Effector CD8-positive, alpha-beta T cell (primary cell): ENCODE data around the gene RASSF5.
A peak's percentile ranks its signal among the peaks of the same experiment; 100 is the strongest.
"Not testable (repeated sequence)": the region's sequence is repeated elsewhere in the genome, so short reads cannot be mapped to it uniquely, and the experiment has no call there.

Experiments used
- DNase-seq: peaks from one replicate; lab custom pipeline; 2025; lab: John Stamatoyannopoulos, UW

Gene RASSF5

DNA sequence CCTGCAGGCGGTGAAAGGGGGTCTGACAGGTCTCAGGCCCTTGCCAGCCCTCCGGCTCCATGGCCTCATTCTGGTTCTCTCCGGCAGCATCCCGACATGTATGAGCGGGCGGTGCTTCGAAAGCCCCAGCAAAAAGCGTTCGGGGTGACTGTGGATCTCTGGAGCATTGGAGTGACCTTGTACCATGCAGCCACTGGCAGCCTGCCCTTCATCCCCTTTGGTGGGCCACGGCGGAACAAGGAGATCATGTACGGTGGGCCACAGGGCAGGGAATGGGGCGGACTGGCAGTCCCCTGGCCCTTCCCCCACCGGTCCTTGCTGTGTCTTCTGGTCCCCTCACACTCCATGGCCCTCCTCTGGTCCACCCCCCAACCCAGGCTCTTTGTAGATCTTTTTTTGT, 30.7 kb upstream of the RASSF5 start:
- no peak for DNase-seq

DNA sequence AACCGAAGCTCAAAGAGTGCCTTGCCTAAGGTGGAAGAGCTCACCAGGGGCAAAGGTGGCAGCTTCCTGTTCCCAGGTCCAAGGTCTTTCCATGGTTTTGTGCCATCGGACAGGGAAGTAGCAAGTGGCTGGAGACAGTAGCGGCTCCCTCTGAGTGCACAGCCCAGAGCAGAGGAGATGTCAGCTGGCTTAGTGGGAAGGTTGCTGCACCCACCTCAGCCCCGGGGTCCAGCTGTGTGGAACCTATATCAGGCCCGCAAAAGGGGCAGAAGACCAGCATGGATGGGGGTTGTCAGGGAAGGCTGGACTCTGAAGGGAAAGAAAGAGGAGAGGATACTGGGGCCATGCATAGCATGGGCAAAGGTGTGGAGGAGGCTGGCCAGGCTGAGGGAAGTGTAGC, 30.2 kb upstream of the RASSF5 start:
- no peak for DNase-seq

GRCh38 chr1:206477581-206478380, 29.6 kb upstream of the RASSF5 start:
- DNase-seq, result no peak

DNA sequence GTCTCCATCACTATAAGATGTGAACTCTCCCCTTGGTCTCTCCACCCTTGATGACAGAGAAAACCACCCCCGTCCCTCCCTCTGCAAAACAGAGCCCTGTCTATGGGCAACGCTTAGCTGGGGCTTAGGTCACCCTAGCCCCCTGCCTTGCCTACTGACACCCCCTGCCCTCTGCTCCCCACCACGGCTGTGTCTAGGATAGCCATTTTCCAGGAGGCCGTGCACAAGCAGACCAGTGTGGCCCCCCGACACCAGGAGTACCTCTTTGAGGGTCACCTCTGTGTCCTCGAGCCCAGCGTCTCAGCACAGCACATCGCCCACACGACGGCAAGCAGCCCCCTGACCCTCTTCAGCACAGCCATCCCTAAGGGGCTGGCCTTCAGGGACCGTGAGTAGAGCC, 28.6 kb upstream of the RASSF5 start:
- no peak for DNase-seq

- DNase-seq, result peak; percentile 57
Measured at GRCh38 chr1:206479183-206480125, 27.9 kb upstream of the RASSF5 start.

DNA sequence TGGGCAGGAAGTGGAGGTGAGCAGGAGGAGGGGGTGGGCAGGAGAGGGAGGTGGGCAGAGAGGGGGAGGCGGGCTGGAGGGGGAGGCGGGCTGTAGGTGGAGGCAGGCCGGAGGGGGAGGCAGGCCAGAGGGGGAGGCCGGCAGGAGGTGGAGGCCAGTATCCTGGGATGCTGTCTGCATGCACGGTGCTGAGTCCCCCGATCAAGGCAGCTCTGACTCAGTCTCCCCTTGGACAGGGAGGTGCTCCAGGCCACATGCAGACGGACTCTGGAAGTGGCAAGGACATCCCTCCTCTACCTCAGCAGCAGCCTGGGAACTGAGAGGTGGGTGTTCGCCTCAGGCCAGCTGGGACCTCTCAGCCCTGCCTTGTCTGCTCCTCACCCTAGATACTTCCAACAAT, 27.1 kb upstream of the RASSF5 start:
- no peak for DNase-seq

DNA sequence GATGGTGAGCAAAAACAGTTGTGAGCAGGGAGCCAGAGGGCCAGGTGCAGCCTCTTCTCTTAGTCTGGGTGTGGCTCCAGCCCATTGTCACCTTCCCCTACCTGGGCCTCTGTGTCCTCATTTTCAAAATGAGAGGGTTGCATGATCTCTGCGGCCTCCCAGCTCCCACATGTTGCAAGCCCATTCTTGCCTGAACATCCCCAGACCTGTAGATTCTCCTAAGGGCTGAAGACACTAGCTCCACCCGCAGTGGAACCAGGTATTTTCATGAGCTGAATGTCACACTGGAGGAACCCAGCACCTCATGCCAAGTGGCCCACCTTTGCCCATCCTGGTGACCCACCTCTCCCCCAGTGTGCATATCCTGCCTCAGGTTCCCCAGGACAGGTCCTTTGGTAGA, 24.7 kb upstream of the RASSF5 start:
- DNase-seq, result no peak

- DNase-seq, result not testable (repeated sequence)
Measured at GRCh38 chr1:206483864-206484263, 23.5 kb upstream of the RASSF5 start.

- no peak for DNase-seq
Measured at GRCh38 chr1:206484901-206485300, 22.4 kb upstream of the RASSF5 start.

- no peak for DNase-seq
Measured at GRCh38 chr1:206486995-206487788, 20.1 kb upstream of the RASSF5 start.

DNA sequence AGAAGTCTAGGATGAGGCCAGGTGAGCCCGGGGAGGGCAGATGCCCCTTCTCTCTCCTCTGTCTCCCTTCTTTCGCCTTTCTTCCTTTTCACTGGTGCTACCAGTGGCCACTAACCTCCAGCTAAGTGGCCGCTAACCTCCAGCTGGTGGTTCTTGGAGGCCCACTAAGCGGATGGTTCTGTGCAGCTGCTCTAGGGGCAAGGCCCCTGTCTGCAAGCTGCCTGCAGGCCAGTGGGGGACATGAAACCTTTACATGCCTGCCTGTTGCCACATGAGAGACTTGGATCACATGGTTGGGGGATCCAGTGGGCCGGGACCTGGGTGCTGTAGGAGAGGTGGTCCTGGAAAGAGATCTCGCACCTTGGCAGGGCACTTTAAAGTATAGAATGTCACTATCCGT, 19.4 kb upstream of the RASSF5 start:
- no peak for DNase-seq

DNA sequence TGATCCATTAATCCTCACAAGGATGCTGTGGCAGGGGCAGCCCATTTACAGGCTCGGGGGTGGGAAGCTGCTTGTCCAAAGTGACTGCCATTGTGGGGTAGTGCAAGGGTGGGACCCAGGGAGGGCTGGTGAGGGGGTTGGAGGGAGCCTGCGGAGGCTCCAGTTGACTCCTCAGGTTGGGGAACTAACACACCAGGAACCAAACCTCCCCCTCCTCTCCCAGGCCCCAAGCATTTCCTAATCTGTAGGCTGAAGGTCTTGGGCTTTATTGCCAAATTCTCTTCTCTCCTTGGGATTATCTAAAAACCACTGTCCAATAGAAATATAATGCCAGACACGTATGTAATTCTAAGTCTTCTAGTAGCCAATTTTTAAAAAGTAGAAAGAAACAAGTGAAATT, 18.9 kb upstream of the RASSF5 start:
- DNase-seq, result no peak

DNA sequence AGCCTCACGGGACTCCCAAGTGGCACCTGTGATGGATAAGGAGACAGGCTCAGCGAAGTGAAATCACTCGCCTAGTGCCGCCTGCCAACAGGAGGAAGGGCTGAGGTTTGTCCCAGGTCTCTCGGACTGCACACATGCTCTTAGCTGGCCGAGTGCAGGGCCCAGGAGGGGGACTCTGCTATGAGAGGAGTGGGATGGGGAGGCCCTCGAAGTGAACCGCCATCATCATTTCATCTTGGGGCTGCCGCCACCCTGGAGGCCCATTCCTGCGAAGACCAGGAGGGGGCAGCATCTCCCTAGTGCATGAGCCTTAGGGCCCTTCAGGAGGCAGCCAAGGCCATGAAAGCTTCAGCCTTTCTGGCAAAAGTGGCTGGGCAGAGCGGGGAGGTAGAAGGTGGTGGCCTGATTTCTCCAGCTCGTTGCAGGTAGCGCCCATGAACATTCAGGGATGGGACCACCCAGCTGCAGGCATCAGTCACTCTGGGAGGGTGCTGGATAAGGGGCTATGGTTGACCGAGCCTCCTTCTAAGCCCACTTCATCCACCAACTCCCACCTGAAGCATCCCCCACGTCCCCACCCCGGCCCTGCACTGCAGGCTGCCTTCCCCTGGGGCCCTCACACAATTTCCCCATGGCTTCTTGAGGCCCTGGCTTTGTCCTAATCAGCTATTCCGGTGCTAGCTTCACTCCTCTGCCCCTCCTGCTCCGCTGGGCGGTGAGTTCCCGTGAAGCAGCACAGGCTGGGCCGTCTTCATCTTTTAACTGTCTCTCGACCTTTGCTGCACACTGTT, 17.2 kb upstream of the RASSF5 start:
- peak; percentile 37 for DNase-seq

DNA sequence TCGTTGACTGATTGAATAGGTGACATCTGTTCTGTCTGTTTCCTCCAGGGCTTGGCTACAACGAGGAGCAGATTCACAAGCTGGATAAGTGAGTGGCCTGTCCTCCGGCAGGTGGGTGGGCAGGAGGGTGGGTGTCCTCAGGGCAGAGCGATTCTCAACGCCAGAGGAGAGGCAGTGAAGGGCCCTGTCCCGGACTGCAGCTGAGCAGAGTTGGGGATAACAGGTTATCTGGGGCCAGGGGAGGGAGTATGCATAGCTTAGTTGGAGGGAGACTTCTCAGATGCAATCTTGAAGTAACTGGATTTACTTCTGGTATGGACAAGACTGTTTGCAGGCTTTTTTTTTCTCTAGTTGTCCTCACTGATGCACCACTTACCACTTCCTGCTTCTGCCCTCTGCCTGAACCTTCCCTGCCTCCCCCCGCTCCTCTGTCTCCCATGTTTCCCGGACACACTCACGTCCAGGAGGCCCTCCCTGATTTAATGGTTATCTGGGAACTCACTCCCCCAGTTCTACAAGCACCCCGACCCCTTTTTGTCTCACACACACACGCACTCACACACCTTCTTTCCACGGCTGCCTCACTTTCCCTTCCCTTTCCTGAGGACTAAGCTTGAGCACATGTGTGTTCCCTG, 16.4 kb upstream of the RASSF5 start:
- DNase-seq, result no peak

- no peak for DNase-seq
Measured at GRCh38 chr1:206491616-206492015, 15.7 kb upstream of the RASSF5 start.

GRCh38 chr1:206492589-206492988, 14.7 kb upstream of the RASSF5 start:
- no peak for DNase-seq

DNA sequence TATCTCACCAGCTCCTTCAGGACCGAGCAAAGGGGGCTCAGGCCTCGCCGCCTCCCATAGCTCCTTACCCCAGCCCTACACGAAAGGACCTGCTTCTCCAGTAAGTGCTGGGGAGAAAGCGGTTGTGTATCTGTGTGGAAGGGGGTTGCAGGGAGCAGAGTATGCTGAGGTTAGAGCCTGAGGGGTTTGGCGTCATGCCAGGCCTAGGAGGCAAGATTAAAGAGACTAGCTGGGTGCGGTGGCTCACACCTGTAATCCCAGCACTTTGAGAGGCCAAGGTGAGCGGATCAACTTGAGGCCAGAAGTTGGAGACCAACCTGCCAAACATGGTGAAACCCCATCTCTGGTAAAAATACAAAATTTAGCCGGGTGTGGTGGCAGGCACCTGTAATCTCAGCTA, 14.1 kb upstream of the RASSF5 start:
- no peak for DNase-seq

DNA sequence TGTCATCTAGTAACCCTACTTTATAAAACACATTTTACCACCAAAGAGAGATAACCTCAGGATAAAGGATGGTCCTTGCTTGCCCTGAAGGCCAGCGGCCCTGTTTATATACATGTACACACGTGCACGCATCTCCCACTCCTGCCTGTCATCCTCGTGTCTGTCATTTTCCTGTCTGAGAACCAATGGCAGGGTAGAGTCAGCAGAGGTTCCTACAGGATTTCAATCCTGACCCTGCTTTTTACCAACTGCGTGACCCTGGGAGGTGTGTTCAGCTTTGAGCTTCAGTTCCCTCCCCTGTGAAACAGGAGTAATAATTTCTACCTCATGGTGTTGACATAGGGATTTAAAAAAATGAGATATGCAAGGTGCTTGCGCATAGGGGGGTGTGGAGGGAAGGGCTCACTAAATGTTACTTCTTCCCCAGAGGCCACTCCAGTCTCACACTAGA, 12.3 kb upstream of the RASSF5 start:
- DNase-seq, result no peak

DNA sequence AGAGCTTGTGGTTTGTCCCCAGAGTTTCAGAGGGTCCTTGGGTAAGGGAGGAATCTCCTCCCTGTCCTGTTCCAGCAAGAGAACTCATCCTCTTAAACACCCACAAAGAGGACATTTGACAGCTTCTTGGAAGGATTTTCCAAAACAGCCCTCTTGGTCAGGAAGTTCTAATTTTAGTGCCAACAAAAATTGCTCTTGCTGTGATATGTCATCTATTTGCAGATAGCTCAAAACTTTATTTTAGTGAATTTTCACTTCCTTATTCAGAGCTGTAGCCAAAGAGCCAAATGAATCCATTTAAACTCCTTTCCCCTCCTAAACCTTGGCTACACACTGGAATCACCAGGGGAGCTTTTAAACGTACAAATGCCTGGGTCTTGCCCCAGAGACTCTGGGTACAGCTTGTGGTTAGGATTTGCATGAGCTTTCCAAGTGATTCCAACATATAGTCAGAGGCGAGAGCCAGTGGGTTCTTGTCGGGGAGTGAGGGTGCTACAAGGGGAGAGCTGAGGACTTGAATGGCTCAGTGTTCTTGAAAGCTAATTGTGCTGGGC, 11.8 kb upstream of the RASSF5 start:
- DNase-seq, result no peak

GRCh38 chr1:206496131-206496793, 11.1 kb upstream of the RASSF5 start:
- DNase-seq, result no peak
